Activated naive CD8-positive, alpha-beta T cell (primary cell): ENCODE data around the gene MATK.
"Not testable (repeated sequence)": the region's sequence is repeated elsewhere in the genome, so short reads cannot be mapped to it uniquely, and the experiment has no call there.

Experiments used
- H3K27ac Mint-ChIP-seq: one replicate; pipeline ENCODE4 v1.8.0; 2021; ENCODE audit warnings: mixed read lengths
- H3K27me3 Mint-ChIP-seq: one replicate; pipeline ENCODE4 v1.8.0; 2021; ENCODE audit warnings: mixed read lengths
- H3K36me3 Mint-ChIP-seq: one replicate; pipeline ENCODE4 v1.8.0; 2021; ENCODE audit warnings: mixed read lengths
- H3K4me1 Mint-ChIP-seq: one replicate; pipeline ENCODE4 v1.8.0; 2021; ENCODE audit warnings: low read depth, mixed read lengths
- H3K4me3 Mint-ChIP-seq: one replicate; pipeline ENCODE4 v1.8.0; 2021; ENCODE audit warnings: mild to moderate bottlenecking, mixed read lengths
- H3K9me3 Mint-ChIP-seq: one replicate; pipeline ENCODE4 v1.8.0; 2021; ENCODE audit warnings: low read depth, mixed read lengths

The MATK gene

DNA sequence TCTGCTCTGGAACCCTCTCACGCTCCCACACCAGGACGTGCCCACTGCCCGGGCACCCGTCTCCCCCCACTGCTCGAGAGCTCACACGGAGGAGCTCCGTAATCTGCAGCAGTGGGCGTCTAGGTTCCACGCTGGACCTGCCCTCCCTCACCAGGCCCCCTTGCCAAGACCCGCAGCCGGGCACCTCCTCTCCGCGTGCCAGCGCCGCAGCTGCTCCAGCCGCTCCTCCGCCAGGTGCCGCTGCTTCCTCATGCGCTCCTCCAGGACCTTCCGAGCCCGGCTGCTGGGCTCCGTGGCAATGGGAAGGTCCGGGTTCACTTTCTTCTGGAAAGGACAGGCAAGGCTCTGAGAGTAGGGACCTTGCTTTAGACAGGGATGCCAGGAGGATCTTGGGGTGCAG is 35.0 kb upstream of the MATK start:
- peaks cover 19% of the 10 kb centered on the region for H3K4me1 Mint-ChIP-seq
- no peaks in the 10 kb centered on the region for H3K36me3 Mint-ChIP-seq
- H3K27me3 Mint-ChIP-seq: no peaks in the 10 kb centered on the region
- no peak overlapping the region for H3K4me3 Mint-ChIP-seq
- no peaks in the 10 kb centered on the region for H3K9me3 Mint-ChIP-seq
- H3K27ac Mint-ChIP-seq: no peak overlapping the region

DNA sequence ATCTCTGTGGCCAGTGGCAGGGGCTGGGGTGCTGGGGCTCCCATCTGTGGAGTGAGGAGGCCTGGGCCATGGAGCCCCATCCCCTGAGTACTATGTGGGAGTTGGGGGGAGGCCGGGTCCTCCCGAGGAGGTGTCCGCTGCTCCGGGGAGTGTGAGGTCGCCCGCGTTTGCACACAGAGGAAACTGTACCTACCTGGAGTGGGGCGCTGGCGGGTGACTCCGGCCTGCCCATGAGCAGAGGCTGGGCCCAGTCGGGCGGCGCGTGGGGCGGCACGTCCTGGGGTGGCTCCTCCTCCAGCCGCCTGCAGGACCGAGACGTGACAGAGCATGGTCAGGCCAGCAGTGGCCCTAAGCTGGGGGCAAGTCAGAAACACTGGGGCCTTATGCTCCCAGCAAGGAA is 33.8 kb upstream of the MATK start:
- Mint-ChIP-seq H3K4me1 (peaks cover 22% of the 10 kb centered on the region), H3K4me3 (no peak overlapping the region), H3K27ac (no peak overlapping the region), H3K9me3 (no peaks in the 10 kb centered on the region), H3K36me3 (no peaks in the 10 kb centered on the region), H3K27me3 (no peaks in the 10 kb centered on the region)

DNA sequence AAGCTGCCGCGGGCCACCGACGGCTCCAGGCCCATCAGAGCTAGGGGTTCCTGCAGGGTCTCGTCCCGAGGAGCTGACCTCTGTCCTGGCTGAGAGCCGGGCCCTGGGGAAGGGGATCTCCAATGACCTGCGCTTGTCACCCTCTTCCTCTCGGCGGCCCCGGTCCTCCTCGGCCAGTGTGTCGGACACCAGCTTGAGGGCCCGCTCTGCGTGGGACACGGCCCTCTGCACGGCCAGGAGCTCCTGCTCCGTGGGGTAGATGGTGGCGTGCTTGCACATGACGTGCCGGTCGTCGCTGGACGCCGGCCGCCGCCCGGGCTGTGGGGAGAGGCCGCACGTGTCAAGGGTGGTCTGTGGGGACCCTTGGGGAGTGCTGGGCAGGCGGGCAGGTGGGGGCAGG is 32.7 kb upstream of the MATK start:
- H3K4me3 Mint-ChIP-seq: no peak overlapping the region
- H3K27ac Mint-ChIP-seq: no peak overlapping the region
- H3K4me1 Mint-ChIP-seq: peaks cover 32% of the 10 kb centered on the region
- H3K9me3 Mint-ChIP-seq: no peaks in the 10 kb centered on the region
- H3K36me3 Mint-ChIP-seq: no peaks in the 10 kb centered on the region
- no peaks in the 10 kb centered on the region for H3K27me3 Mint-ChIP-seq

DNA sequence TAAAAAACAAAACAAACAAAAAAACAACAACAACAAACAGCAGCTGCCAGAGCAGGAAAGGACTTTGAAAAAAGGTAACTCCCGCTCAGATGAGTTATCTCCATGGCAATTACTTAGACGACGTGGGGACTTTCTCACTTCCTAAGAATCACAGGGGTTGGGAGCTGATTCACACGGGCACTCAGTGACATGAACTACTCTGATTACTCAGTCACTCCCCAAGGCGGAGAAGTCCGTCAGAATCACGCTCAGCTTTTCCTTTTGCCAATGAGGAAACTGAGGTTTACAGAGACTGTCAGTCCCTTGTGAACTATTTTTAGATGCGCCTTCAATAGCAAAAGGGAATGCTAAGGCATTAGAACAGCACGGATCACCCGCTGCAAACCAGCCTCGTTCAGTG is 32.3 kb upstream of the MATK start:
- peak overlapping the region; percentile 17 for H3K4me3 Mint-ChIP-seq

GRCh38 chr19:3817761-3818160 is 31.6 kb upstream of the MATK start:
- Mint-ChIP-seq H3K4me3 (no peak overlapping the region), H3K4me1 (peaks cover 44% of the 10 kb centered on the region), H3K9me3 (no peaks in the 10 kb centered on the region), H3K27ac (peak overlapping the region; percentile 75), H3K36me3 (no peaks in the 10 kb centered on the region), H3K27me3 (no peaks in the 10 kb centered on the region)

More for the DNA sequence above, 32.3 kb upstream of the MATK start:
- Mint-ChIP-seq H3K4me1 (peaks cover 37% of the 10 kb centered on the region), H3K27me3 (no peaks in the 10 kb centered on the region), H3K36me3 (no peaks in the 10 kb centered on the region), H3K27ac (no peak overlapping the region), H3K9me3 (no peaks in the 10 kb centered on the region)

- no peaks in the 10 kb centered on the region for H3K9me3 Mint-ChIP-seq
- H3K36me3 Mint-ChIP-seq: peaks cover 2% of the 10 kb centered on the region
Measured at GRCh38 chr19:3816566-3817218, 30.5 kb upstream of the MATK start.

GRCh38 chr19:3816148-3816547 is 30.0 kb upstream of the MATK start:
- H3K36me3 Mint-ChIP-seq, H3K9me3 Mint-ChIP-seq, H3K27ac Mint-ChIP-seq, H3K27me3 Mint-ChIP-seq, H3K4me3 Mint-ChIP-seq: not testable (repeated sequence)
- peaks cover 47% of the 10 kb centered on the region for H3K4me1 Mint-ChIP-seq

More at GRCh38 chr19:3816566-3817218, 30.5 kb upstream of the MATK start:
- no peak overlapping the region for H3K27ac Mint-ChIP-seq
- H3K4me1 Mint-ChIP-seq: peaks cover 47% of the 10 kb centered on the region
- H3K27me3 Mint-ChIP-seq: no peaks in the 10 kb centered on the region
- no peak overlapping the region for H3K4me3 Mint-ChIP-seq

- H3K36me3 Mint-ChIP-seq: peaks cover 2% of the 10 kb centered on the region
Measured at GRCh38 chr19:3814648-3815047, 28.5 kb upstream of the MATK start.

GRCh38 chr19:3813473-3814392 is 27.6 kb upstream of the MATK start:
- peak overlapping the region; percentile 72 for H3K27ac Mint-ChIP-seq
- peaks cover 48% of the 10 kb centered on the region for H3K4me1 Mint-ChIP-seq
- no peaks in the 10 kb centered on the region for H3K27me3 Mint-ChIP-seq
- H3K4me3 Mint-ChIP-seq: peak overlapping the region; percentile 28
- H3K36me3 Mint-ChIP-seq: peaks cover 2% of the 10 kb centered on the region
- H3K9me3 Mint-ChIP-seq: no peaks in the 10 kb centered on the region

More at GRCh38 chr19:3814648-3815047, 28.5 kb upstream of the MATK start:
- peak overlapping the region; percentile 72 for H3K27ac Mint-ChIP-seq
- H3K9me3 Mint-ChIP-seq: no peaks in the 10 kb centered on the region
- H3K4me1 Mint-ChIP-seq: peaks cover 47% of the 10 kb centered on the region
- peak overlapping the region; percentile 42 for H3K4me3 Mint-ChIP-seq
- H3K27me3 Mint-ChIP-seq: no peaks in the 10 kb centered on the region

DNA sequence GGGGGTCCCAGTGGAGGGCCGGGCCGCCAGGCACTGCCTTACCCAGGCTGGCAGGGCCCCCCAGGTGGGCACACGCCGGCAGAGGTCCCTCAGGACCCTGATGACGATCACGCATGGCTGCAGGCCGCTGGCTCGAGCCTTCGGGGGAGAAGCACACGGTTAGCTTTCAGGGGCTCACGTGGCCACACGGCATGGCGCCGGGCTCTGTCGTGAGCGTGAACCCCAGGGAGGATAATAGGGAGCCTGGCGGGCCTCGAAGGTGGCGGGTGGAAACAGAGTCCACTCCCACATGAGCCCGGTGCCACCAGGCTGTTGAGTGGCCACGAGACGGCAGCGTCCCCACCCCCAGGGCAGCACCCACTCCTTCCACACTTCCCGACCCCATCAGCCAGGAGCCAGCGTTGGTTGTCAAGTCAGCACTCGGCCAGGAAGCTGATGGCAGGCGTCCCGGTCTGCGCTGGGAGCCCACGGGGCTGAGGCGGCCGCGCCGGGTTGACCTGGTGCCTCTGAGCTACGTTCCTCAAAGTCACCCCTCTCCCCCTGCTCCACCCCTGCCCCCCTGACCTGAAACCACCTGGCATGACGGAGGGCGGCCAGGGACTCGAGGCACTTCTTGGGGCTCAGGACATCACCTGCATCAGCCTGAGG is 24.7 kb upstream of the MATK start:
- Mint-ChIP-seq H3K4me1 (peaks cover 44% of the 10 kb centered on the region), H3K9me3 (no peaks in the 10 kb centered on the region), H3K27ac (no peak overlapping the region), H3K27me3 (no peaks in the 10 kb centered on the region), H3K36me3 (peaks cover 2% of the 10 kb centered on the region), H3K4me3 (no peak overlapping the region)

GRCh38 chr19:3809881-3810707 is 23.9 kb upstream of the MATK start:
- Mint-ChIP-seq H3K4me3 (no peak overlapping the region), H3K36me3 (peaks cover 2% of the 10 kb centered on the region), H3K9me3 (no peaks in the 10 kb centered on the region), H3K27ac (no peak overlapping the region), H3K4me1 (peaks cover 46% of the 10 kb centered on the region), H3K27me3 (no peaks in the 10 kb centered on the region)

DNA sequence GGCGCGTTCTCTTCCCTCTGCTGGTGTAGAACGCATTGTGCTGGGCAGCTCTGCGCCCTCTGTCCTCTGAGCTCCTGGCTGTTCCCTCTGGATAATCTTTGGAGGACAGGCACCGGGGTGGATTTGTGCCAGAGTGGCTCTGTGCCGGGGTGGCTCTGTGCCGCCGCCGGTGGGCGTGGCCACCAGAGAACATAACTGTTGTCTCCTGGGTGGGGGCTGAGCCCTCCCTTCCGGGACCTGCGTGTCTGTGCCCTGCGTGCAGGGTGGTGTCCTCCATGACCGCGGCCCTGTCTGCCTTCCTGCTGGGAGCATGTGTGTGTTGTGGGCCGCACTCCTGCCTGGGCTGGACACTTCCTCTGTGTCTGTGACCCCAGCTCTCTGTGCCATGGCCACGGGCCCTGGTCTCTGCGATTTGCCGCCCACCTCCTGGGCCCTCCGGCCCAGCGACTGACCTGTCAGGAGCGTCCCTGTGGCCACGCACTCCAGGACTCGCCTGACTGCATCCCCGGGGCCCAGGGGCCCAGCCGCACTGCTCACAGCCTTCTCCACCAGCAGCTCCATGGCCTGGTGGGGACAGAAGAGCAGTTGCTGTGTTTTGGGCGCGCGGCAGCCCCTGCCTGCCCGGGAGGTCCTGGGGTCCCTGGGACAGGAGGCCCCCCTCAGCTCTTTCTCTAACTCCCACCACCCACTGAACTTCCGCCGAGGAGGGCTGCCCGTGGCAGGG is 22.4 kb upstream of the MATK start:
- H3K4me3 Mint-ChIP-seq: no peak overlapping the region
- peaks cover 2% of the 10 kb centered on the region for H3K36me3 Mint-ChIP-seq
- no peak overlapping the region for H3K27ac Mint-ChIP-seq
- H3K9me3 Mint-ChIP-seq: no peaks in the 10 kb centered on the region
- H3K27me3 Mint-ChIP-seq: no peaks in the 10 kb centered on the region
- peaks cover 34% of the 10 kb centered on the region for H3K4me1 Mint-ChIP-seq

DNA sequence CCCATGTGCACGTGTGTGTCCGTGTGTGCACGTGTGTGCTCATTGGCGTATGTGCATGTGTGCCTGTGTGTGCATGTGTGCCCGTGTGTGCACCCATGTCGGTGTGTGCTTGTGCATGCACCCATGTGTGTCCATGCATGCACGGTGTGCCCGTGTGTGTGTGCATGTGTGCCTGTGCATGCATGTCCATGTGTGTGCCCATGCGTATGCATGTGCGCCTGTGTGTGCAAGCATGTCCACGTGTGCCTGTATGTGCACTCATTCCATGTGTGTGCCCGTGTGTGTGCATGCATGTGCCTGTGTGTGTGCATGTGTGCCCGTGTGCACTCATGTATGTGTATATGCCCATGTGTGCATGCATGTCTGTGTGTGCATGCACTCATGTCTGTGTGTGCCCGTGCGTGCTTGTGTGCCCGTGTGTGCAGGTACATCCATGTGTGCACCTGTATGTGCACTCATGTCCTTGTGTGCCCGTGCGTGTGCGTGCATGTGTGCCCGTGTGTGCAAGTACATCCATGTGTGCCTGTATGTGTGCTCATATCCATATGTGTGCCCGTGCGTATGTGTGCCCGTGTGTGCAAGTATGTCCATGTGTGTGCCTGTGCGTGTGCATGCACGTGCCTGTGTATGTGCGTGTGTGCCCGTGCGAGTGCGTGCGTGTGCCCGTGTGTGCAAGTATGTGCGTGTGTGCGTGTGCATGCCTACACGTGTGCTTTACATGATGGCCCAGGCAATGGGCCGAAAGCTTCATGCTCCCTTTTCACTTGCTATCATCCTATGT is 21.6 kb upstream of the MATK start:
- H3K27me3 Mint-ChIP-seq: no peaks in the 10 kb centered on the region
- H3K9me3 Mint-ChIP-seq: no peaks in the 10 kb centered on the region
- H3K27ac Mint-ChIP-seq: no peak overlapping the region
- H3K4me1 Mint-ChIP-seq: peaks cover 28% of the 10 kb centered on the region
- H3K36me3 Mint-ChIP-seq: peaks cover 2% of the 10 kb centered on the region
- H3K4me3 Mint-ChIP-seq: no peak overlapping the region
